GM21717 (cell line): ENCODE results near the gene CISTR.
"Not testable (repeated sequence)": the region's sequence is repeated elsewhere in the genome, so short reads cannot be mapped to it uniquely, and the experiment has no call there.

Experiments used
- ATAC-seq: cut with Tn5 transposase; IDR thresholded peaks from one replicate; pipeline ENCODE4 v1.9.1; 2021; ENCODE audit warnings: mild to moderate bottlenecking, moderate library complexity; ENCODE audit not compliant: unreplicated experiment

The CISTR gene

DNA sequence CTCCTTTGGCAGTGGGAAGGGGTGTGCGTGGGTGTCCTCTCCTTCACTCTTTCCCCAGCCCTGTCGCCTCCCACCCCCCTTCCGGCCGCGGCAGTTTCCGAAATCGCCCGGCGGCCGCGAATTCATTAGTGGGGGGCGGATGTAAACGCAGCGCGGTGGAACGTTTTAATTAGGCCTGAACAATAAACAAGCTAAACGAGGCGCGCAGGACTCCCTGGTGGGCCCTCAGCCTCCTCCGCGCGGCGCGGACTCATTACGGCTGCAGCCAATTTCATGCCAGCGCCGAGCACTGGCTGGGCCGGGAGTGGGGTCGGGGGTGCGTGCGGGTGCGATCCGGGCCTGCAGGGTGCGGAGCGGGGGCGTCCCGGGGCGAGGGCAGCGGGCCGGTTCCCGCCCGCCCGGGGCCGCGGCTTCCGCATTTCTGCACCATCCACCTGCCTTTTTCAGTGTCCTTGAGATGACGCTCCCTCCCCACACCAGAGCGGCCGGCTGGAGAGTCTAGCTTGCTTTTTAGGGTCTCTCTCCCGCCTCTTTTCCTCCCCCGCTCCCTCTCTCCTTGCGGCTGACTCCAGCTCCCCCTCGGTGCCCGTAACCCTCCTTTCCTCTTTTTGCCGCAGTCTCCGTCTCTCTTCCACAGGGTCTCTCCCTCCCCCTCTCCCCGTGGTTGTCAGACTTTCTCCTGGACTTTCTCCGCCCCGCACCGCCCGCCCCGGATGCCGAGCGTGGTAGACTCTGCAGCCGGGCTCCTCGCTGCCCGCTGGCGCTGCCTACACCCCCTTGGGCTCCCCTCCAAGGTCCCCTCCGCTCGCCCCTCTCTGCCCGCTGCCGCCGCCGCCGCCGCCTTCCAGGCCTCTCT, at the start of gene CISTR:
TSS of gene CISTR (minus strand) at position 644 of the 856 bp plus-strand sequence.
- ATAC-seq, result no peak

DNA sequence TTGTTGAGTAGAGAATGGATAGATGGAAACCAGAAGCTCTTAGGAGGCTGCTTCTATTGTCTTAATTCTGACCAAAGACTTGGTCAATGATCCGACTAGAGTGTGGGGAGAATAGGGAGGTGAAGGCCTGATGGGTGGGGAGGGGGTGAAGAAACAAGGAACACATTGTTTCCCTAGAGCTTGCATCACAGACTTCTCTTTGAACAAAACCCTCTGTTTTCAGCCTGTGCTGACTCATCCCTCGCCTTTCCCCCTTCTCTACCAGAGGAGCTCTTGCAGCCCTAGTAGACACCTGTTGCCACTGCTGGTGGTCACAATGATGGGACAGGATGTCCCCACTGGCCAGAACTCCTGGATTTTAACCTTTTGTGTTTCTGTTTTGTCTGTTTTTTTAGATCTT, 46.8 kb upstream of the CISTR start:
- ATAC-seq, result no peak

DNA sequence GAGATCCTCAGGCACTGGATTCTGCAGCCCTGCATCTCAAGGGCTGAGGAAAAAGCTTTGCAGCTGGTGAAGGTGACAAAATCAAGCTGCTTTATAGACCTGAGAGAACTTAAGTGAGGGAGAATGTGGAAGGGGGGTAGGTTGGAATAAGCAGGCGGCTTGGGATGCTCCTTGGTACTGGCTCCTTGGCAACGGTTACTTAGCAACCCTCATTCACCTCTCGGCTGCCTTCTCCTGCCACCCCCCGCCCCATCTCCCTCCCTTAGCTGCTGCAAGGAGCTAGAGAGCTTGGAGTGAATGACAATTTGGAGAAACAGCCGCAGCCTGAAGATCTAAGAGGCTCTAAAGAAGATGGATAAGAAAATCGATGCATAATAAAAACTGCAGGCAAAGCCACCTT, 44.1 kb upstream of the CISTR start:
- no peak for ATAC-seq

DNA sequence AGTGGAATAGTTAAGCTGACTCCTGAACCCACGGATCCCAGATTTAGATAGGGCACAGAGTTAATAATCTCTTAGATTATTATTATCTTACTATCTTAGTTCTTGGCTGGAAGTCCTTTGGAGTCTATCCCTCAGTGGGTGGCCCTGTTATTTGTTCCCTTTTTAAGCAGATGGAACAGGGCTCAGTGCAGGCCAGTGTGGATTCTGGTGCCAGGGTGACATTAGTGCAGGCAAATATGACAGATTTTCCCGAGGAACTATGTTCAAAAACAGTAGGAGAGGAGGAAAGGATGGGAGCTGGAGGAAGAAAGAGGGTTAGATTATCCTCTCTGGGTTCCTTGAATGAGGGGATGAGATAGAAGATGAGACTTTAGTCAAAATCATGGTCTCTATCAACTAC, 41.4 kb upstream of the CISTR start:
- ATAC-seq, result no peak

DNA sequence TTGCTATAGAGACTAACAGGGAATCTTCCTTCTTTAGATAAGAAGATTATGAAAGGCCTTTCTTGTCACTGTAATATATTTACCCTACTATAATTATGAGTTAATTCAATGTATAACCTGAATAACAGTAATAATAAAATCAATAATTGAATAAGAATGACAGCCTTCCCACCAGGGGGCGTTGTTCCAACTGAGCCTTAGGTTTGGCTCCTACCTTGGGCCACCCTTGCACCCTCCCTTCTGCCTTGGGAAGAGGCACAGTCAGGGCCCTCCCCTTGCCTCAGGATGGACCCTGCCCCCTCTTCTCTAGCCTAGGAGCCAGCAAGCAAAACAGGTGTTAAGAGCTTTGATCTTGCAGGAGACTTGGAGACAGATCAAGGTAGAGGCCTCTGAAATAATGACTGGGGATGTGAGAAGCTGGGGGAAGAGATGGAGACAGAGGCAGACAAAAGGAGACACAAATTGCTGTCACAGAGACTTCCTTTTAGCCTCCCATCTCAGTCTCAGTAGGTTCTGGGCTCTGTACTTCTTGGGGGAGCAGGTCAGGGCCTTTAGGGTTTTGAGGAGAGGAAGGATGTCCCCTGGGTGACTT, 40.1 kb upstream of the CISTR start:
- ATAC-seq, result no peak

DNA sequence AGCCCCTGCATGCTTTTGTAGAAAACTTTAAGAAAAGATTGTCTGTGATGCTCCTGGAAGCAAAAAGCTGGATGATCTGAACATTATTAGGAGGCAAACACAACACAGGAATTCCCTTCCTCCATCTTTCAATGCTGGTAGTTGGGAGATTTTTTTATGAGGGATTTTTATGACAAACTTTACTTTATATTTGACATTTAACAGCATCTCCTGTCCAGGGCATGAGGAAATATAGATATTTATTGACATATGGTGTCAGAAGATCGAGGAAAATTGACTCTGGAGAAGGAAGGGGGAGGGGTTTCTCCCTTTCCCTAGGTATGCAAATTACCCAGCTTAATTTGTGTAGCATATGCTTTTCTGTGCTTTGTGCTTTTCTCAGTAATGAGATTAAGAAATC, 37.8 kb upstream of the CISTR start:
- no peak for ATAC-seq

DNA sequence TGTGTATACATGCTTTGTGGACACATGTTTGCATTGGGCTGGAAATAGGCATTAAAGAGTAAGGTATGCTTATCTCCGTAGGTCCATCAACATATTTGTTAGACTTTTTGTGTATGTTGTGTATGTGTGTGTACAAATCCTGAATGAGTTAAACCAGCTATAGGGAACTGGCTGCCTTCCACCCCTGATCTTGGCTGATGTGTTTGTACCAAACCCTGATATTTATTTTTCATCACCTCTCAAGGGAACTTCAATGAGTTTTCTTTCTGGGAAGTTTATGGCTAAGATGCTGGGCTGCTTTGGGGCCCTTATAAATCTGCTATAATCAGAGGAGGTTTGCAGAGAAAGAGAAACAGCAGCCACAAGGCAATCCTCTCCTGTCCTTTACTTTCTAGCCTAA, 37.1 kb upstream of the CISTR start:
- no peak for ATAC-seq

DNA sequence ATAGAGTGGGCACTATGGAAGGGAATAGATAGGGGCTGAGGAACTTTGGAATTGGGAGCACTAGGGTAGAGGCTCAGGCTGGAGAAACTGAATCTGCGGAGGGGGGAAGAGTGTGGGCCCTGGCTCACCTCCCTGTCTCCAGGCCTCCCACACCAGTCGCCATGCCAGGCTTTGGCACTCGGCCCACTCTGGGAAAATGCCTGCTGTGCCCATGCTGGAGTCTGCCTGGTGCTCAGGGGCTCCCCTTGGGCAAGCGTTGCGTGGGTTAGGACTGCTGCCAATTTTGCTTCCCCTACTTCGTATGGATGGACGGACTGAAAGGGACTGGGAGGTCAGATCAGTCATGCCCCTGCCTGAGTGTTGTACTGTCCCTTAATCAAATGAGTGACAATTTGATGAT, 34.6 kb upstream of the CISTR start:
- no peak for ATAC-seq

DNA sequence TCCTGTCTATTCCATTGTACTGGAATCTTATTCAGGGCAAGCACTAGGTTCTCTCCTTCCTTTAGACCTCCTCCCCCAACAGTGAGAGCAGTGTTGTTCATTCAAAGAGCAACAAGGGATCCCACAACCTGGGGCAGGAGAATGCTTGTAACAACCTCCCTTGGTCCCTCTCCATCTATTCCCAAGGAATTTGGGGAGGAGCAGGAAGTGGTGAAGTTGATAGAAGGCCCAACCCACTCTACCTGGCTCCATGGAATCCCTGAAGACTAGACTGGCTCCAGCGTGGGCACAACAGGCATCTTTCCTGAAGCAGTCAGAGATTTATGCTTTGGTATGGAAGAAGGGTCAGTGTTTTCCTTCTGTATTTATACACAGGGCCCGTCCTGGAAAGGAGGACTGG, 33.4 kb upstream of the CISTR start:
- ATAC-seq, result no peak

DNA sequence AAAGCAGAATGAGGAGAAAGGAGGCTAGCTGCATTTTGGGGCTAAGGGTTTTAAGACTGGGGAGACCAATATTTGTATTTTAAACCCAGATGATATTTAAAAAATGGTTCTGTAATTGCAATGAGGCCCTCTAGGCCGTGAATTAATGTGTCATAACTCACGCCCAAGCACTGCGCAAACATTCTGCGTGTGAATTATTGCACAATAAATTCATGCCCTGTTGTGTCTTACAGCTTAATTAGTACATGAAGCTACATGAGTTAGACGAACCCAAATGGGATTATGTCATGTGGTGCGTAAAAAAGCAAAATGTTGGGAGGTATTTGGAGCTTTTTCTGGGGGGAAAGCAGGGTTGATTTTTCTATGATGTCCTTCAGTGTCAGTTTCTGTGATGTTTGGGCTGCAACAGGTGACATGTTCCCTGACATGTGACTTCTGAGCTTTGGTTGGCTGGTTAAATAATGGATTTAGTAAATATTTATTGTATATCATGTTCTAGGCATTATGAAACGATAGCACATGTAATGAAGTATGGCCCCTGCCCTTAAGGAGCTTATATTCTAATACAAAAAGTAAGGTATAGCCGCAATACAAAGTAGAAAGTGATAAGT, 30.4 kb upstream of the CISTR start:
- no peak for ATAC-seq

DNA sequence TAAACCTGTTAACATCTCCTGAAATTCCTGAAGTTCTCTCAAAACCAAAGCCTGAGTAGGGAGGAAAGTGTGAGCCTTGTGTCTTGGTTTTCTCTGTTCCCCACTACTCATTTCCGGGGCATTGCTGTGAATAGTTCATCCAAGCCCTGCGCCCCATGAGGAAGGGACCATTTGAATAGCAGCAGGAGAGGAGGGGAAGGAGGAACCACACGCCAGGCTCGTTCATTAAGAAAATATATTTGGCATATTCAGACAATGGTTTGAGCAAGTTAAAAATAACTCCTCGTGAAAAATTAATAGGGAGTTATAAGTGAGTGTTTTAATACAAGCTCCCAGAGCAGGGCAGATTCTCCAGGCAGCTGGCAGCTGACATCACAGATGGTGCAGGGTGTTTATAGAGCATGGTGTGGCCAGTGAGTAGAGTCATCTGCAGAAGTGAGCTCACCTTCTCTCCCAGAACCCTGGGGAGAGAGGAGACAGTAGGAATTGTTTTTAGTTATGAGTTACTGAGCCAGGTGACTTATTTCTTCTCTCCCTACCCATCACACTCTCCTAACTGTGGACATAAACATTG, 29.5 kb upstream of the CISTR start:
- no peak for ATAC-seq

DNA sequence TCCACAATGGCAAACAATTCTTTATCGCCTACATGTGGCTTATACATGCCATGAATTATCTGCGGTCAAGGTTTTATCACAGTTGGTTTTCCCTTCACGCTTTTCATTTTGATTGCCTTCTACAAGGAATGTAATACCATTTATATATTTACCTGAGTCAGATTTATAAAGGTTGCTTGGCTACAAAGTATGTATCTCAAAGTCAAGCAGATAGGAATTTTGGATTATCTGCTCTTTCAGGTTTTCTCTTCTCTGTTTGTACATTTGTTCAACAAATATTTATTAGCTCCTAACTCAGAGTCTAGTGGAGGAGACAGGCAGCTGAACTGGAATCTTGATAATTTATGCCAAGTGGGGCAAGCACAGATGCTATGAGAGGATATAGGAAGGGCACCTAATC, 28.5 kb upstream of the CISTR start:
- ATAC-seq, result no peak

DNA sequence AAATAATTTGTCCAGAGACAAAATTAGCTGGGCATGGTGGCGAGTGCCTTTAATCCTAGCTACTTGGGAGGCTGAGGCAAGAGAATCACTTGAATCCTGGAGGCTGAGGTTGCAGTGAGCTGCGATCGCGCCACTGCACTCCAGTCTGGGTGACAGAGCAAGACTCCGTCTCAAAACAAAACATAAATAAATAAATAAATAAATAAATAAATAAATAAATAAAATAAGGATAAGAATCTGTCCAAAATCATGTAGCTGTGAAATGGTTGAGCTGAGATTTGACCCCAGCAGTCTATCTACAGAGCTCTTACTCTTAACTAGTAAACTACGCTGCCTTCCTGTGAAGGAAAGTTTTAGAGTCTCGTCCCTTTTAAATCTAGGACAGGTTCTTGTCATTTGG, 27.9 kb upstream of the CISTR start:
- not testable (repeated sequence) for ATAC-seq

DNA sequence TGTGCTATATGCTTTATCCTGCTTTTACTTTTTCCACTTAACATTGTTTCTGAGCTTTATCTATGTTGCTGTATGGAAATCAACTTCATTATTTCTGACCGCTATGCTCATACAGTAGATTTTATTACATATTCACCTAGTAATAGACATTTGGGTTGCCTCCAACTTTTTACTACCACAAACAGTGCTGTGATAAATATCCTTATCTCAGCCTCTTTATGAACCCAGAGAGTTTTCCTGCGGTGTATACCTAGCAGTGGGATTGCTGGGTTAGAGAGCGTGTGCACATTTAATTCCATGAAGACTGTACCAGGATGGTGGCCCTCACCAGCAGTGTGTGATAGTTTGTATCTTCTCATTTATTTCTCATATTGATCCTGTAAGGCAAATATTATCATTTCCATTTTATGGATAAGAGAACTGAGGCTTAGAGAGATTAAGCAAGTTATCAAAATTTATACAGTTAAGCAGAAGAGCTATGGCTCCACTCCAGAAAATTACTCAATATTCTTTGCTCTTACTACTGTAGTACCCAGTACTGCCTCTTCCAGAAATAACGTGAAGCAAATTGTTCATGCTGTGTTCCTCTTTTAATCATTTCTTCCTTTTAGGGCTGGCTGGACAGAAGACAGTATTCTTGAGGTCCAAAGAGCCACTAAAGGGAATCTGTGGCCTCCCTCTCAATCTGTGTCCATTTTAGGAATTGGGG, 26.3 kb upstream of the CISTR start:
- no peak for ATAC-seq

DNA sequence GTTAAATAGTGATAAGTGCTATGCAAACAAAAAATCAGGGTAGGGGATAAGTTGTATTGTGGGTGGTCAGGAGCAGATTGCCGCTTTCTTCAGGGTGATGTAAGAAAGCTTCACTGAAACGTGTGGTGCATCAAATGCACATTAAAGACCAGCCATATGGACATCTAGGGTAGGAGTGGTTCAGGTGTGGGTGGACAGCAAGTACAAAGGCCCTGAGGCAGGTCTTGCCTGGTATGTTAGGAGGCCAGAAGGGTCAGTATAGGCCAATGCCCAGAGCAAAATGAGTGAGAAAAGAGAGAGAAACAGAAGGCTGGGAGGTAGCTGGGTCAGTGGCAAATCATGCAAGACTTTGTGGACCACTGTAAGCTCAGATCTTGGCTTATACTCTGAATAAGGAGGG, 25.6 kb upstream of the CISTR start:
- no peak for ATAC-seq

DNA sequence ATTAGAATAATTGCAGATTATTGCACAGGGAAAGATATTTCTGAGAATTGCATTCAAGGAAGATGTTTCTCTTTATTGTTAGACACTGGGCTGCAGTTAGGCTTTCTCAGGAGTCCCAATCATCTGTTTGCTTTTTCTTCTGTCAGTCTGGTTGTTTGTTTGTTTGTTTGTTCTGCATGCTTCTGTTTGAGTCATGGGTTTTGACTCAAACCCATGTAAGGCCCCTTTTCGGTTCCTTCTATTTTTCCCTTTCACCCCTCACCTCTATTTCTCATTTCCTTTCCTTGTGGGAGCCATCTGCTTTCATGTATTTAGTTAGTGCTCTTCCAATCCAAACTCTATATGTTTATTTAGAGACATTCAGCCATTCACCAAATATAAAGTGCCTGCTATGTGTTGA, 25.1 kb upstream of the CISTR start:
- ATAC-seq, result no peak

DNA sequence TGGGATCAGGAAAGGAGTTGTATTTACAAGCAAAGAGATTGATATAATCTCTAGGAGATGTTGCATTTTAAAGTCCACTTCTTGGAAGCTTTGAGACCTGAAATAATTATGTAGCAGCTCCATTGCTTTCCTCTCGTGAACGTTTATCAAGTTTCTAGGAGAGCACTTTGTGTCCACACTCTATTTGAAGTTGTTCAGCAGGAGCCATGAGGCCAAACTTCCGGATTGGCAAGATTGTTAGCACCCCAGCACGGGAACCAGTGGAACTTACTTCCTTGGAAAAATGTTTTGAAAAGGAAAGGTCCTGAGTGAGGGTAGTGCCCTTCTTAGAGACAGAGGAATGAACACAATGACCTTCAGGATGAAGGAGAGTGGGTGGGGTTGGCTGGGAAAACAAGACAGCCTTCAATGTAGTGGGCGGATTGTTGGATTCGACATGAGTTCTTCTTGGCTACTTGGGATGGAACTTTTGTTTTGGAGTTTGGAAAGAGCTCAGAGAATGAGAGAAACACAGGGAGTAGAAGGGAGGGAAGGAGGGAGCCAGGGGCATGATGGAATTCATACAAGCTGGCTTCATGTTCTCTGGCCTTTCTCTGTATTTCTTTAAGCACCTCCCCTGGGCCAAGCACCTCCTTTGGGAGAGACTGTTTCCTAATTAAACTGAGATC, 23.8 kb upstream of the CISTR start:
- no peak for ATAC-seq

DNA sequence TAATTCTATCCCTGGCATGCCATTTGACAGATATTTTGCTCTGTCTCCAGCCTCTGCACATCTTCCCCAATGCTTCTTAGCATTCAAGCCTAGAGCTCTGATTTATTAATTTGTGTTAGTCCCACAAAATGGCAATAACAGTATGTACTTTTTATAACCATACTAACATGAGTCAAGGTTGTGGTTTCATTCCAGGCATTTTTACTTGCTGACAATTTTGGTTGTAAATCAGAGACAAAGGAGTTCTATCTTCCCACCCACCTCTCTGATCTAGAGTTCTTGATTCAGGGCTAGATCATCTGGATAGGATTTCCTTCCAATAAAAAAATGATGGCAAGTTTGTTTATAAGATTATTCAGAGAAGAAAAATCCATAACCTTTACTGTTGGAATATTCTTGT, 18.5 kb upstream of the CISTR start:
- ATAC-seq, result no peak

DNA sequence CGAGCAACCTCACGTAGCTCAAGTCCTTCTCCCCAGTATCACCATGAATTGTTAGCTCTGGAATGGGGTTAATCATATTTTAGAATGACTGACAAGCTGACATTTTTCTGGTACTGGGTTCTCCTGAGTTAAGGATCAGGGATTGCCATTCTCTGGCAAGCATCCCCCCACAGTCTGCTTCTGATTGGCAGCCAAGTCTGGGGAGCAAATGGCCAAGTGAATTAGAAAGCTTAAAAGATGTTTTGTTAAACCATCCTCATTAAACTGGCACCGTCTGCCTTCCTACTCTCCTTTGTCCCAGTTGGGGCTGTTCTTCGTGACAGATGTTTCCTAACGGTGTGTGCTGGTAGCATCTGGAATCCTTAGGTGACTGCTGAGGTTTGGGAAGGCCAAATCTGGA, 17.2 kb upstream of the CISTR start:
- no peak for ATAC-seq

DNA sequence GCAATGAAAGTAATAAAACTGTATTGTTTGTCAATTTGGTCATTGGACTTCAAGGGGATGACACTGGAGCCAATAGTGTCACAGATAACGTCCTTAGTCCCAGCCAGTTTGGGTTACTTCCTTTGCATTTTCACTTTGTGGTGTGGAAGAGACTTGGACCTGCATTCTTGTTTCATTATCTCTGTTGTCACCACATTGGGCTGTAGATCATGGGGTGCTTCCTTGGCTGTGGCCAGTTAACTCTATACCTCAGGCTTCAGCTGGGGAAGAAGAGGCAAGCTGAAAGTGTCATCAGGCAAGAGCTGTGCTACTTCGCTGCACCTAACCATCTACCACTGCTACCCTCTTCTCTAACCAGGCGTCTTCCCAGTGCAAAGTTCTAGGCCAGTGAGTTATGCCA, 15.1 kb upstream of the CISTR start:
- no peak for ATAC-seq

DNA sequence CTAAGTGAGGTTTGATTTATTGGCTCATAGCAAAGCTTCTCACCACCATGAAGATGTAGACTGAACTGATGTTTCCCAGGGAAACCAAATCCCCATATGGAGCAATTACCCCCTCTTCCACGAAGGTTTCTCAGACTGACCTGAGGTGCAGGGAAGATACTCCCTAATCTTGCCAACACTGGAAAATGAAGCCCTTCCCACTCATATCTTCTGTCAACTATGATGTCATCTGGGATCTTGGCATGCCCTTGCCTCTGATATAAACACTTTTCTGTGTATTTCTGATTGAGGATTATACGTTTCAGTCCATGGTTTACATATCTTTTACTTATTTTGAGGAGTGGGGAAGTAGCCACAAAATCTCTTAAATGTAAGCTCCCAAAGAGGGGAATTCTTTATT, 14.1 kb upstream of the CISTR start:
- ATAC-seq, result no peak
